Retinal pigment epithelial cell (primary cell): Measurements from ENCODE around the gene GUCY2D.

Source experiments
- DNase-seq: peaks from one replicate; pipeline ENCODE4 v3.0.0-alpha.2; 2010; ENCODE audit warnings: low read depth
- H3K4me3 ChIP-seq: 2 replicates; pipeline ENCODE4 v1.5.1; 2011; ENCODE audit warnings: mild to moderate bottlenecking, low read length, control low read depth, moderate library complexity
- TF ChIP-seq, protein P1 (sequence below): conservative IDR thresholded peaks from 2 replicates; pipeline ENCODE4 v1.5.1; 2011; ENCODE audit warnings: low read depth, low read length, control low read depth, inconsistent platforms

Gene GUCY2D

DNA sequence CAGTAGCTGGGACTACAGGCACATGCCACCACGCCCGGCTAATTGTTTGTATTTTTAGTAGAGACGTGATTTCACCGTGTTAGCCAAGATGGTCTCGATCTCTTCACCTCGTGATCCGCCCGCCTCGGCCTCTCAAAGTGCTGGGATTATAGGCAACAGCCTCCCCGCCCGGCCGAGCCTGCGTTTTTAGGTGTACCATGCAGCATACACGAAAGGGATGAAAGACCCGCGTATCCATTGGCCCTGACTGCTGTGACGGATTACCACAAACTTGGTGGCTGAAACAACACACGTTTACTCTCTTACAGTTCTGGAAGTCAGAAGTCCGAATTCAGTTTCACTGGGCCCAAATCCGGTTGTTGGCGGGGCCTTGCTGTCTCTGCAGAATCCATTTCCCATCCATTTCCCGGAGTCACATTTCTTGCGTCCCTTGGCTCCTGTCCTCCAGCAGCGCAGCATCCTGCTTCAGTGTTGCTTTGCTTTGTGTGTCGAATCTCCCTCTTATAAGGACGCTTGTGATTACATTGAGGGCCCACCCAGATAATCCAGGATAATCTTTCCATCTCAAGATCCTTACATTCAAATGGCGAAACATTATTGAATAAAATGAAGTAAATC, 8.3 kb upstream of the GUCY2D start:
- no peak overlapping the region for H3K4me3 ChIP-seq
- no peak for DNase-seq
- TF ChIP-seq, protein P1, sequence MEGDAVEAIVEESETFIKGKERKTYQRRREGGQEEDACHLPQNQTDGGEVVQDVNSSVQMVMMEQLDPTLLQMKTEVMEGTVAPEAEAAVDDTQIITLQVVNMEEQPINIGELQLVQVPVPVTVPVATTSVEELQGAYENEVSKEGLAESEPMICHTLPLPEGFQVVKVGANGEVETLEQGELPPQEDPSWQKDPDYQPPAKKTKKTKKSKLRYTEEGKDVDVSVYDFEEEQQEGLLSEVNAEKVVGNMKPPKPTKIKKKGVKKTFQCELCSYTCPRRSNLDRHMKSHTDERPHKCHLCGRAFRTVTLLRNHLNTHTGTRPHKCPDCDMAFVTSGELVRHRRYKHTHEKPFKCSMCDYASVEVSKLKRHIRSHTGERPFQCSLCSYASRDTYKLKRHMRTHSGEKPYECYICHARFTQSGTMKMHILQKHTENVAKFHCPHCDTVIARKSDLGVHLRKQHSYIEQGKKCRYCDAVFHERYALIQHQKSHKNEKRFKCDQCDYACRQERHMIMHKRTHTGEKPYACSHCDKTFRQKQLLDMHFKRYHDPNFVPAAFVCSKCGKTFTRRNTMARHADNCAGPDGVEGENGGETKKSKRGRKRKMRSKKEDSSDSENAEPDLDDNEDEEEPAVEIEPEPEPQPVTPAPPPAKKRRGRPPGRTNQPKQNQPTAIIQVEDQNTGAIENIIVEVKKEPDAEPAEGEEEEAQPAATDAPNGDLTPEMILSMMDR, result no peak

DNA sequence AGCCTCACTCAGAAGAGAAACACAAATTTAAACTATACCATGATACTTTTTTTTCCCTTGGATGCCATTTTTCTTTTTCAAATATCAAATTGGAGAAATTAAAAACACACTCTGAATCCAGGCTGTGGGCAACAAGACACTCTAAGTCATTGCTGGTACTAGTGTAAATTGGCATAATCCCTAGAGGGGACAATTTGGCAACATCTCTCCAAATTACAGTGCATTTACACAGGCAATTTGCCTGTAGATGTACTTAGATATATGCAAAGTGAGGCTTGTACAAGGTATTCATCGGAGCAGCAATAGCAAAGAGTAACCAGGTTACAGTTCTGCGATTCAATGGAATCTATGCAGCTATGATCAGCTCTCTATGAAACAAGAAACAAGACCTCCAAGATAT, 6.7 kb upstream of the GUCY2D start:
- H3K4me3 ChIP-seq, result no peak overlapping the region
- TF ChIP-seq, protein P1, result no peak
- no peak for DNase-seq

DNA sequence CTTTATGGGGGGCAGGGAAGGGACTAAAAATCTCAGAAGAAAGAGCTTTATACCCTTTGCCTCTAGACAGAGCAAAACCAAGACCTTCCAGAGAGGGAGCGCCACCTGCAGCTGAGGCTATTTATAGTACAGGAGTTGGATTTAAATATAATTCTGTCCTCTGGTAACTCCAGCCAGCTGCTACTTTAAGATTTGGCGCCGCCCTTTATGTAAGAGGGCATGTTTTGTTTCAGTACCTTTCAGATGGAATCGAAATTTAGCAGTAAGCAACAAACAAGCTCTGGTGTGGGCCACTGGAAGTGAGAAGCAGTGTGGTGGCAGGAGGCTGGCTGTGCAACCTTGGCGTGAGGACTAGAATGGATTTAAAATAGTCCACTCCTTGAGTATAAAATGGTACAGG, 5.2 kb upstream of the GUCY2D start:
- H3K4me3 ChIP-seq, result no peak overlapping the region
- no peak for DNase-seq
- TF ChIP-seq, protein P1, result peak; percentile 58

DNA sequence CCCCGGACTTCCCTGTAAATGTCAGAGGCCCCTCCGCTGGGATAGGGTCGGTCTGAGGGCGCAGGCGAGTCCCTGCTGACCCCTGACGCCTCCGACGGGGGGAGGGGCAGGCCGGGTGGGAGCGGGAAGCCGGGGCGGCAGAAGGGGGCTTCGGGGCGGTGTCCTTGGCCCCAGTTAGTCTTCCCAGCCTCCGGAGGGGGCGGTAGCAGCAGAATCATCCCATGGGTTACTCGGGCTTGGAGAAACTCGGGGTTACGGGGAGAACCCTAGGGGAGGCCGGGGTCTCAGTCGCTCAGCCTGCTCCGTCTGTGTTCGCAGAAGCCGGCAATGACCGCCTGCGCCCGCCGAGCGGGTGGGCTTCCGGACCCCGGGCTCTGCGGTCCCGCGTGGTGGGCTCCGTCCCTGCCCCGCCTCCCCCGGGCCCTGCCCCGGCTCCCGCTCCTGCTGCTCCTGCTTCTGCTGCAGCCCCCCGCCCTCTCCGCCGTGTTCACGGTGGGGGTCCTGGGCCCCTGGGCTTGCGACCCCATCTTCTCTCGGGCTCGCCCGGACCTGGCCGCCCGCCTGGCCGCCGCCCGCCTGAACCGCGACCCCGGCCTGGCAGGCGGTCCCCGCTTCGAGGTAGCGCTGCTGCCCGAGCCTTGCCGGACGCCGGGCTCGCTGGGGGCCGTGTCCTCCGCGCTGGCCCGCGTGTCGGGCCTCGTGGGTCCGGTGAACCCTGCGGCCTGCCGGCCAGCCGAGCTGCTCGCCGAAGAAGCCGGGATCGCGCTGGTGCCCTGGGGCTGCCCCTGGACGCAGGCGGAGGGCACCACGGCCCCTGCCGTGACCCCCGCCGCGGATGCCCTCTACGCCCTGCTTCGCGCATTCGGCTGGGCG, 542 bp downstream of the GUCY2D start:
- H3K4me3 ChIP-seq, result no peak overlapping the region
- TF ChIP-seq, protein P1, result peak; percentile 3
- DNase-seq, result no peak

DNA sequence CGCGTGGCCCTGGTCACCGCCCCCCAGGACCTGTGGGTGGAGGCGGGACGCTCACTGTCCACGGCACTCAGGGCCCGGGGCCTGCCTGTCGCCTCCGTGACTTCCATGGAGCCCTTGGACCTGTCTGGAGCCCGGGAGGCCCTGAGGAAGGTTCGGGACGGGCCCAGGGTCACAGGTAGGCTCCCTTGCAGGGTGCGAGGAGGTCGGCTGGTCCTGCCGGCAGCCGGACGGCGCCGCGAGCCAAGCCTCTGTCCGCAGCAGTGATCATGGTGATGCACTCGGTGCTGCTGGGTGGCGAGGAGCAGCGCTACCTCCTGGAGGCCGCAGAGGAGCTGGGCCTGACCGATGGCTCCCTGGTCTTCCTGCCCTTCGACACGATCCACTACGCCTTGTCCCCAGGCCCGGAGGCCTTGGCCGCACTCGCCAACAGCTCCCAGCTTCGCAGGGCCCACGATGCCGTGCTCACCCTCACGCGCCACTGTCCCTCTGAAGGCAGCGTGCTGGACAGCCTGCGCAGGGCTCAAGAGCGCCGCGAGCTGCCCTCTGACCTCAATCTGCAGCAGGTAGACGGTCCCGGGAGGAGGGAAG, 1.3 kb downstream of the GUCY2D start:
- TF ChIP-seq, protein P1, result no peak
- DNase-seq, result no peak
- no peak overlapping the region for H3K4me3 ChIP-seq

DNA sequence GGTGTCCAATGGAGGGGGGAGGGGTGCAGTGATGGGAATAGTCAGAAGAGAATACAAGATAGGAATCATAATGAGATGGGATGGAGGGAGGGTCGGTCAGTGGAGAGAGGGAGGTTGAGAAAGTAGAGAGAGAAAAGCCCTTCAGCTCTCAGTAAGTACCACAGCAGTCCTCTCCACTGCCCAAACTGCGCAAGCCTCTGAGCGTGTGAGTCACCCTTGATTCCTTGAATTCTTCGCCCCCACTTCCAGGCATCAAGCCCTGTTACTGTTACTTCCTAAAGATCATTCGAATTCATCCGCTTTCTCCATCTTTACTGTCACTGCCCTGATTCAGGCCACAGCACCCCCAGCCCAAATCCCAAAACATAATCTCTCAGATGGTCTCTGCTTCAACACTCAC, 2.5 kb downstream of the GUCY2D start:
- TF ChIP-seq, protein P1, result no peak
- no peak for DNase-seq
- H3K4me3 ChIP-seq, result no peak overlapping the region
